ENCODE results near the gene CCDC39. TPM values are rescaled to one million over a fixed set of nuclear protein-coding genes. Genes with fewer than 3 reads are reported as not detected.
"Not testable (repeated sequence)": the region's sequence is repeated elsewhere in the genome, so short reads cannot be mapped to it uniquely, and the experiment has no call there.

Gene CCDC39
- total and polyA plus RNA-seq, 8 donors = 0.63 to 10.6 (median 7.6) TPM; not detected in 1

DNA sequence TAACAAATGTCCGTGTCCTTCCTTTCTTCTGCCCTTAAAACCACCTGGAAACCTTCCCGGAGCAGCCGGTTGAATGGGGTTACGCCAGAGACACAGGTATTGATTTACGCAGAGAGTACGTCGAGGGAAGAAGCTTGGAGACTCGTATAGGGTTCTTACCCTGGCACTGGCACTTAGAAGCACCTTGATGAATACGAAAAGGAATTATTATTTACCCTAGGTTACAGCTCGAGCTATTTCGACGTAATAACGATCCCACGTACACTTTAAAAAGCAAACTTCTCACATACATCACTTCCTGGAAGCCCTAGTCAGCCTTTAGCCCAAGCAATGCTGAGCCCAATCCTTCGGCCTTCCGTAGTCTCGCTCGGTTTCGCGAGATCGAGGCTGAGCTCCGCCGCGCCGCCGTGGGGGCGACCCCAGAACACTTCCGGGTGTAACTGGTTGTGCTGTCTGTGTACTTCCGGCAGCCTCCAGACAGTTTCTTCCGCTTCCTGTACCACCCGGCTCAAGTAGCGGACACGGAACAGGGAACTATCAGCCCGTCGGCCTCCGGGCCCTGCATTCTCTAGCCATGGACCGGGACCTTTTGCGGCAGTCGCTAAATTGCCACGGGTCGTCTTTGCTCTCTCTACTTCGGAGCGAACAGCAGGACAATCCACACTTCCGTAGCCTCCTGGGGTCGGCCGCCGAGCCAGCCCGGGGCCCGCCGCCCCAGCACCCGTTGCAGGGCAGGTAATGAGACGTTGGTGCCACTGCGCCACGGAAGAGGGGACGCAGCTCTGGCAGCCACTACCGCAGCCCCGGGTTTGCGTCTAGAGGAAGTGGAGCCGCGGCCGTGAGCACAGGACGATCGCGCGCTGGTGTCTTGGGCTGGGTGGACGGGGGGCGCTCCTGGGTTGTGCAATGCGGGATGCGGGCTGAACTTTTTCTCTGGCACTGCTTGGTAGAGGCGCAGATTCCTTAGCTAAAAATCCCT, 77.3 kb downstream of the CCDC39 start, which contains the start of gene TTC14:
Gene TTC14, plus strand, starts transcription at position 476 of the 979 bp plus-strand sequence. Its CDS starts 99 bp downstream, at position 575.
- Histone ChIP-seq H3K27me3 (peaks cover 0 to 13% of the 10 kb centered on the region in 2 donors), H3K9me3 (no peaks in the 10 kb centered on the region)
- intact Hi-C loops (cut with DNase I) = no loop called here

GRCh38 chr3:180600473-180600872, 78.8 kb downstream of the CCDC39 start:
- intact Hi-C loops (cut with DNase I) = no loop called here
- Histone ChIP-seq H3K9me3 (no peaks in the 10 kb centered on the region), H3K36me3 (peaks cover 0 to 17% of the 10 kb centered on the region in 2 donors), H3K27me3 (peaks cover 0 to 19% of the 10 kb centered on the region in 2 donors), H3K27ac (no peak overlapping the region), H3K4me3 (no peak overlapping the region), H3K4me1 (peaks cover 12 to 19% of the 10 kb centered on the region in 2 donors)
- TF ChIP-seq CTCF (IDR thresholded peaks at IDR 0.05) = no peak
- peak in 1 of 4 donors; percentile 53 for DNase-seq
- ATAC-seq = no peak

More for the DNA sequence above, 77.3 kb downstream of the CCDC39 start, which contains the start of gene TTC14:
- TF ChIP-seq CTCF (IDR thresholded peaks at IDR 0.05) = no peak
- Histone ChIP-seq H3K36me3 (peaks cover 4 to 32% of the 10 kb centered on the region in 2 donors), H3K27ac (peak within 1 kb of the TSS; percentile 89 to 97), H3K4me3 (peak within 1 kb of the TSS; percentile 90 to 96), H3K4me1 (peaks cover 12 to 19% of the 10 kb centered on the region in 2 donors)
- ATAC-seq = peak; percentile 99
- DNase-seq = peak; percentile 83 to 96 (median 93)

DNA sequence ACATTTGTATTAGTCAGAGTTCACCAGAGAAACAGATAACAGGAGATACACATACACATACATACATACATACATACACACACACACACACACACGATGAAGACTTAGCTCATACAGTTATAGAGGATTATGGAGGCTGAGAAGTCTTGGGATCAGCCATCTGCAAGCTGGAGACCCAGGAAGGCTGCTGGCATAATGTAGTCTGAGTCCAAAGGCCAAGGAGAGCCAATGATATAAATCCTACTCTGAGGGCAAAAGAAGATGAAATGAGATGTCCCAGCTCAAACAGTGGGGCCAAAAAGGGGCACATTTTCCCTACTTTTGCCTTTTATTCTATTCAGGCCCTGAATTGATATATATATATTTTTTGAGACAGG, 83.7 kb downstream of the CCDC39 start:
- no peak overlapping the region for H3K4me3 ChIP-seq
- DNase-seq (no peak), ATAC-seq (no peak)
- H3K36me3 ChIP-seq = no peaks in the 10 kb centered on the region
- no peak for TF ChIP-seq CTCF (IDR thresholded peaks at IDR 0.05)
- no peaks in the 10 kb centered on the region for H3K9me3 ChIP-seq
- peaks cover 0 to 35% of the 10 kb centered on the region in 2 donors for H3K27me3 ChIP-seq
- intact Hi-C loops (cut with DNase I) = no loop called here
- no peaks in the 10 kb centered on the region for H3K4me1 ChIP-seq
- no peak overlapping the region for H3K27ac ChIP-seq

- intact Hi-C loops (cut with DNase I) = no loop called here
- H3K4me3 ChIP-seq = no peak overlapping the region
- no peaks in the 10 kb centered on the region for H3K36me3 ChIP-seq
- peaks cover 0 to 41% of the 10 kb centered on the region in 2 donors for H3K27me3 ChIP-seq
- peak in 1 of 4 donors; percentile 2 for DNase-seq
- no peak for TF ChIP-seq CTCF (IDR thresholded peaks at IDR 0.05)
- H3K27ac ChIP-seq = no peak overlapping the region
- no peaks in the 10 kb centered on the region for H3K9me3 ChIP-seq
- no peaks in the 10 kb centered on the region for H3K4me1 ChIP-seq
- ATAC-seq = no peak
These were observed 84.4 kb downstream of the CCDC39 start for GRCh38 chr3:180594631-180595558.

GRCh38 chr3:180593631-180594030, 85.7 kb downstream of the CCDC39 start:
- H3K4me1 ChIP-seq; H3K27ac ChIP-seq; H3K36me3 ChIP-seq; ATAC-seq; H3K9me3 ChIP-seq; intact Hi-C loops (cut with DNase I); H3K4me3 ChIP-seq; DNase-seq: not testable (repeated sequence)
- peaks cover 0 to 35% of the 10 kb centered on the region in 2 donors for H3K27me3 ChIP-seq

All from left lung (tissue), 10 donors.